H1 (cell line): ENCODE data around the gene RMP24.

Experiments
- CTCF ChIA-PET: fragments of 300-600 bp; sonication (Branson Sonifier 250); formaldehyde crosslinking; loops from one replicate; lab custom pipeline; 2021; ENCODE audit not compliant: partially characterized antibody; lab: Charles Lee
- POLR2A ChIA-PET: fragments of 300-600 bp; sonication (Branson Sonifier 250); formaldehyde crosslinking; loops from one replicate; lab custom pipeline; 2021; ENCODE audit warnings: inconsistent platforms; ENCODE audit not compliant: partially characterized antibody; lab: Charles Lee
- DNase-seq, 2 experiments: peaks; one replicate each; pipeline versions ENCODE4 v3.0.0 to v3.0.0-alpha.2; 2010 to 2022; ENCODE audit warnings: low spot score in 2 of 2, low read depth in 1 of 2, mixed read lengths in 1 of 2
- FAIRE-seq: peaks from 2 replicates; lab custom pipeline; 2011; peaks lifted over from hg19 to GRCh38; lab: Jason Lieb, UNC
- H2AFZ ChIP-seq: 2 replicates; pipeline ENCODE4 v1.8.1; 2012; ENCODE audit warnings: low read length, inconsistent platforms
- H2AK5ac ChIP-seq: 2 replicates; pipeline ENCODE4 v1.6.1; 2013; ENCODE audit warnings: low read depth, low read length
- H2BK120ac ChIP-seq: replicated peaks from 2 replicates; pipeline ENCODE3; 2013; ENCODE audit warnings: low read depth, low read length, inconsistent platforms
- H2BK12ac ChIP-seq: 2 replicates; pipeline ENCODE4 v1.6.1; 2013; ENCODE audit warnings: low read depth, low read length
- H2BK15ac ChIP-seq: 2 replicates; pipeline ENCODE4 v1.6.1; 2013; ENCODE audit warnings: low read length
- H2BK20ac ChIP-seq: 2 replicates; pipeline ENCODE4 v1.6.1; 2013; ENCODE audit warnings: low read length
- H2BK5ac ChIP-seq: 2 replicates; pipeline ENCODE4 v1.6.1; 2013; ENCODE audit warnings: low read depth, low read length
- H3K14ac ChIP-seq: 2 replicates; pipeline ENCODE4 v1.6.1; 2013; ENCODE audit warnings: inconsistent platforms; ENCODE audit not compliant: insufficient read length
- H3K18ac ChIP-seq: 2 replicates; pipeline ENCODE4 v1.6.1; 2013; ENCODE audit warnings: low read length; ENCODE audit errors: extremely low read depth
- H3K23ac ChIP-seq: 2 replicates; pipeline ENCODE4 v1.6.1; 2013; ENCODE audit warnings: inconsistent platforms; ENCODE audit not compliant: insufficient read length
- H3K23me2 ChIP-seq: 2 replicates; pipeline ENCODE4 v1.6.1; 2013; ENCODE audit warnings: low read depth, low read length
- H3K27ac ChIP-seq: 2 replicates; pipeline ENCODE4 v1.6.1; 2011; ENCODE audit warnings: low read depth, low read length, inconsistent platforms
- H3K27me3 ChIP-seq, 4 experiments: replicated peaks in 1 of 4; 1 replicate in 1 of 4; 2 replicates in 3 of 4; pipeline versions ENCODE4 v1.6.1 to v1.8.1; 2011 to 2013; ENCODE audit warnings: low read length in 3 of 4, mild to moderate bottlenecking in 3 of 4, inconsistent platforms in 2 of 4, mixed read lengths in 2 of 4, moderate library complexity in 1 of 4; ENCODE audit not compliant: control insufficient read depth in 3 of 4, insufficient read depth in 3 of 4; ENCODE audit errors: extremely low read depth in 1 of 4
- H3K36me3 ChIP-seq, 4 experiments: 2 replicates each; pipeline versions ENCODE4 v1.6.1 to v1.8.1; 2011 to 2013; ENCODE audit warnings: mild to moderate bottlenecking in 4 of 4, low read length in 3 of 4, moderate library complexity in 2 of 4, control low read depth in 1 of 4, inconsistent platforms in 1 of 4; ENCODE audit not compliant: insufficient read depth in 4 of 4, control insufficient read depth in 2 of 4
- H3K4ac ChIP-seq: replicated peaks from 2 replicates; pipeline ENCODE3; 2013; ENCODE audit warnings: low read length, low read depth, mixed read lengths, inconsistent platforms; ENCODE audit not compliant: insufficient read length
- H3K4me1 ChIP-seq, 4 experiments: replicated peaks in 1 of 4; 1 replicate in 1 of 4; 2 replicates in 3 of 4; pipeline versions ENCODE4 v1.6.1 to v1.8.1; 2011 to 2013; ENCODE audit warnings: low read length in 3 of 4, inconsistent platforms in 2 of 4, mixed read lengths in 1 of 4; ENCODE audit not compliant: insufficient read depth in 4 of 4, control insufficient read depth in 3 of 4
- H3K4me2 ChIP-seq, 2 experiments: 2 replicates each; pipeline versions ENCODE4 v1.6.1 to v1.8.1; 2011 to 2013; ENCODE audit warnings: low read depth in 2 of 2, low read length in 2 of 2, control low read depth in 1 of 2, inconsistent platforms in 1 of 2, mild to moderate bottlenecking in 1 of 2; ENCODE audit not compliant: insufficient read depth in 1 of 2
- H3K4me3 ChIP-seq, 4 experiments: fragments of 200-600, 300-600 bp in 1 of 4; sonication (generic), shearing (Covaris generic), sonication (Bioruptor Twin) in 1 of 4; 2 replicates each; pipeline versions ENCODE4 v1.5.1 to v1.8.1; 2011 to 2016; ENCODE audit warnings: low read length in 4 of 4, low read depth in 3 of 4, control low read depth in 2 of 4, inconsistent platforms in 2 of 4, mild to moderate bottlenecking in 2 of 4, mixed read lengths in 1 of 4, moderate library complexity in 1 of 4; ENCODE audit not compliant: insufficient read depth in 2 of 4; ENCODE audit errors: extremely low read depth in 1 of 4
- H3K56ac ChIP-seq: replicated peaks from 2 replicates; pipeline ENCODE3; 2013; ENCODE audit warnings: low read depth, mild to moderate bottlenecking, mixed read lengths, low read length, inconsistent platforms; ENCODE audit not compliant: insufficient read length
- H3K79me1 ChIP-seq: 2 replicates; pipeline ENCODE4 v1.6.1; 2013; ENCODE audit warnings: low read depth, low read length, control low read depth
- H3K79me2 ChIP-seq, 2 experiments: 2 replicates each; pipeline versions ENCODE4 v1.6.1 to v1.8.1; 2012 to 2013; ENCODE audit warnings: low read length in 2 of 2, mild to moderate bottlenecking in 2 of 2, inconsistent platforms in 1 of 2; ENCODE audit not compliant: insufficient read depth in 2 of 2, control insufficient read depth in 1 of 2
- H3K9ac ChIP-seq, 4 experiments: replicated peaks in 1 of 4; 1 replicate in 1 of 4; 2 replicates in 3 of 4; pipeline versions ENCODE4 v1.6.1 to v1.8.1; 2011 to 2013; ENCODE audit warnings: low read depth in 3 of 4, low read length in 3 of 4, control low read depth in 2 of 4, mild to moderate bottlenecking in 2 of 4, moderate library complexity in 2 of 4, inconsistent platforms in 1 of 4; ENCODE audit errors: extremely low read depth in 1 of 4
- H3K9me3 ChIP-seq, 2 experiments: 2 replicates each; pipeline versions ENCODE4 v1.6.1 to v1.8.1; 2012 to 2013; ENCODE audit warnings: mild to moderate bottlenecking in 2 of 2, moderate library complexity in 2 of 2, control low read depth in 1 of 2, inconsistent platforms in 1 of 2, low read depth in 1 of 2, low read length in 1 of 2, mixed read lengths in 1 of 2; ENCODE audit not compliant: insufficient read depth in 2 of 2
- H4K20me1 ChIP-seq, 2 experiments: replicated peaks in 1 of 2; 2 replicates each; pipeline versions ENCODE3 to v1.8.1; 2011 to 2013; ENCODE audit warnings: inconsistent platforms in 2 of 2, low read length in 2 of 2, mild to moderate bottlenecking in 1 of 2; ENCODE audit not compliant: insufficient read depth in 2 of 2, control insufficient read depth in 1 of 2
- H4K5ac ChIP-seq: 2 replicates; pipeline ENCODE4 v1.6.1; 2013; ENCODE audit warnings: low read length, low read depth, mixed read lengths, inconsistent platforms; ENCODE audit not compliant: insufficient read length
- H4K8ac ChIP-seq: 2 replicates; pipeline ENCODE4 v1.8.0; 2013; ENCODE audit warnings: mild to moderate bottlenecking, moderate library complexity, low read length, inconsistent platforms; ENCODE audit not compliant: insufficient read depth; ENCODE audit errors: extremely low read depth
- H4K91ac ChIP-seq: replicated peaks from 2 replicates; pipeline ENCODE3; 2013; ENCODE audit warnings: low read length, mixed read lengths, inconsistent platforms; ENCODE audit not compliant: insufficient read length
- JUND ChIP-seq: IDR thresholded peaks from 2 replicates; pipeline ENCODE4 v1.6.1; 2011; ENCODE audit warnings: mild to moderate bottlenecking, improper control_type of control experiment, low read length
- WGBS, 2 experiments: shearing (Covaris generic) in 1 of 2; methylation state at CpG; one replicate each; pipeline versions ENCODE4 v1.1.6 to v1.1.7; 2013 to 2015; ENCODE audit warnings: low lambda C conversion rate in 2 of 2, mixed read lengths in 2 of 2, inconsistent platforms in 1 of 2, low coverage in 1 of 2, missing lambda C conversion rate in 1 of 2; ENCODE audit not compliant: insufficient replicate concordance in 2 of 2, insufficient coverage in 1 of 2, insufficient read length in 1 of 2; ENCODE audit errors: extremely low coverage in 1 of 2, missing lambda C conversion rate in 1 of 2; 5-methylcytosine and 5-hydroxymethylcytosine counted together

RMP24 gene

GRCh38 chr18:35942661-35943060, 29.8 kb upstream of the RMP24 start:
- 94% methylated on average over 6 of the region's 6 CpGs; no CpG with 5 or more reads in 1 of the 2 experiments for WGBS, 2 experiments
- no peak overlapping the region for H2AFZ ChIP-seq
- FAIRE-seq: no peak
- no peak for TF ChIP-seq JUND

More at GRCh38 chr18:35942661-35943060, 29.8 kb upstream of the RMP24 start:
- H2BK12ac ChIP-seq: no peak overlapping the region
- no peak overlapping the region for H2BK5ac ChIP-seq
- no peak overlapping the region for H3K4me2 ChIP-seq
- H2BK120ac ChIP-seq: no peak overlapping the region
- no peak overlapping the region for H4K91ac ChIP-seq
- H4K5ac ChIP-seq: no peak overlapping the region
- H3K27ac ChIP-seq: no peak overlapping the region
- H3K4ac ChIP-seq: no peak overlapping the region
- CTCF ChIA-PET: interaction anchor here (0.6 to 6.7 kb wide), 6 partner anchors 7 to 187 kb away, joined by 3 to 78 read pairs (median 6); no protein-coding TSS in a partner anchor
- H3K9ac ChIP-seq: no peak overlapping the region
- H4K8ac ChIP-seq: no peak overlapping the region
- no peak overlapping the region for H3K56ac ChIP-seq
- H3K27me3 ChIP-seq: no peaks in the 10 kb centered on the region
- no peaks in the 10 kb centered on the region for H3K9me3 ChIP-seq
- H2BK15ac ChIP-seq: no peak overlapping the region
- H2BK20ac ChIP-seq: no peak overlapping the region
- H3K4me1 ChIP-seq: peaks cover 0 to 9% (median 4%) of the 10 kb centered on the region in 4 experiments; a peak in 4 of 7 replicates
- no peaks in the 10 kb centered on the region for H3K23me2 ChIP-seq
- no peak for DNase-seq
- POLR2A ChIA-PET: interaction anchor here (1.0 kb wide), 1 partner anchor 8 kb away, joined by 4 read pairs; no protein-coding TSS in a partner anchor
- peaks cover 0 to 29% (median 8%) of the 10 kb centered on the region in 4 experiments; a peak in 5 of 8 replicates for H3K36me3 ChIP-seq
- H3K23ac ChIP-seq: no peak overlapping the region
- peaks cover 8% of the 10 kb centered on the region; the same call in 1 of the 2 replicates for H3K79me1 ChIP-seq
- peaks cover 0 to 2% of the 10 kb centered on the region in 2 experiments for H4K20me1 ChIP-seq
- no peak overlapping the region for H3K18ac ChIP-seq
- peaks cover 0 to 17% of the 10 kb centered on the region in 2 experiments; a peak in 2 of 4 replicates for H3K79me2 ChIP-seq
- no peak overlapping the region for H3K4me3 ChIP-seq
- H2AK5ac ChIP-seq: no peak overlapping the region
- H3K14ac ChIP-seq: no peak overlapping the region
